Epithelial cell of proximal tubule (primary cell): ENCODE data around the gene PRRT3. TPM values are rescaled to one million over a fixed set of nuclear protein-coding genes. Genes with fewer than 3 reads are reported as not detected.

Experiments used
- DNase-seq: peaks from one replicate; pipeline ENCODE4 v3.0.0-alpha.2; 2011; ENCODE audit warnings: low read depth
- H3K4me3 ChIP-seq: 2 replicates; pipeline ENCODE4 v1.5.1; 2011; ENCODE audit warnings: low read depth, mild to moderate bottlenecking, low read length
- total RNA-seq: library from RNA; depleted of rRNA; stranded (reverse); fragments of >200 nt; gene quantifications from 2 replicates; pipeline ENCODE4 v1.2.3, GENCODE V29; 2015
- TF ChIP-seq, protein P1 (sequence below): conservative IDR thresholded peaks from 2 replicates; pipeline ENCODE4 v1.5.1; 2012; ENCODE audit warnings: low read depth, mild to moderate bottlenecking, low read length

PRRT3 gene
- total RNA-seq, 1 donor from 2014 or later: 1.3 TPM

DNA sequence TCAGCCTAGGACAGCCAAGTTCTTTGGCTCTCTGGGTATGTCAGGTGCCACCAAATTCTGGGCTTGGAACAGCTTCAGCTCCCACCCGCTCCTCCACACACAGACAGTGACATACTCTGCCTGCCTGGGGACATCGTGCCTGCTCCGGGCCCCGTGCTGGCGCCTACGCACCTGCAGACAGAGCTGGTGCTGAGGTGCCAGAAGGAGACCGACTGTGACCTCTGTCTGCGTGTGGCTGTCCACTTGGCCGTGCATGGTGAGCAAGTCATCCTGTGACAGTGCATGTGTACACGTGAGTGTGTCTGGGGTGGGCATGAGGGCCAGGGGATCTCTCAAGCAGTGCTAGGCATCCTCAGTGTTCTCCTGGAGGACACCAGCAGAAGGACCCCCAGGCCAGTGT is 34.4 kb downstream of the PRRT3 start:
- no peak for DNase-seq
- TF ChIP-seq, protein P1, sequence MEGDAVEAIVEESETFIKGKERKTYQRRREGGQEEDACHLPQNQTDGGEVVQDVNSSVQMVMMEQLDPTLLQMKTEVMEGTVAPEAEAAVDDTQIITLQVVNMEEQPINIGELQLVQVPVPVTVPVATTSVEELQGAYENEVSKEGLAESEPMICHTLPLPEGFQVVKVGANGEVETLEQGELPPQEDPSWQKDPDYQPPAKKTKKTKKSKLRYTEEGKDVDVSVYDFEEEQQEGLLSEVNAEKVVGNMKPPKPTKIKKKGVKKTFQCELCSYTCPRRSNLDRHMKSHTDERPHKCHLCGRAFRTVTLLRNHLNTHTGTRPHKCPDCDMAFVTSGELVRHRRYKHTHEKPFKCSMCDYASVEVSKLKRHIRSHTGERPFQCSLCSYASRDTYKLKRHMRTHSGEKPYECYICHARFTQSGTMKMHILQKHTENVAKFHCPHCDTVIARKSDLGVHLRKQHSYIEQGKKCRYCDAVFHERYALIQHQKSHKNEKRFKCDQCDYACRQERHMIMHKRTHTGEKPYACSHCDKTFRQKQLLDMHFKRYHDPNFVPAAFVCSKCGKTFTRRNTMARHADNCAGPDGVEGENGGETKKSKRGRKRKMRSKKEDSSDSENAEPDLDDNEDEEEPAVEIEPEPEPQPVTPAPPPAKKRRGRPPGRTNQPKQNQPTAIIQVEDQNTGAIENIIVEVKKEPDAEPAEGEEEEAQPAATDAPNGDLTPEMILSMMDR: no peak

DNA sequence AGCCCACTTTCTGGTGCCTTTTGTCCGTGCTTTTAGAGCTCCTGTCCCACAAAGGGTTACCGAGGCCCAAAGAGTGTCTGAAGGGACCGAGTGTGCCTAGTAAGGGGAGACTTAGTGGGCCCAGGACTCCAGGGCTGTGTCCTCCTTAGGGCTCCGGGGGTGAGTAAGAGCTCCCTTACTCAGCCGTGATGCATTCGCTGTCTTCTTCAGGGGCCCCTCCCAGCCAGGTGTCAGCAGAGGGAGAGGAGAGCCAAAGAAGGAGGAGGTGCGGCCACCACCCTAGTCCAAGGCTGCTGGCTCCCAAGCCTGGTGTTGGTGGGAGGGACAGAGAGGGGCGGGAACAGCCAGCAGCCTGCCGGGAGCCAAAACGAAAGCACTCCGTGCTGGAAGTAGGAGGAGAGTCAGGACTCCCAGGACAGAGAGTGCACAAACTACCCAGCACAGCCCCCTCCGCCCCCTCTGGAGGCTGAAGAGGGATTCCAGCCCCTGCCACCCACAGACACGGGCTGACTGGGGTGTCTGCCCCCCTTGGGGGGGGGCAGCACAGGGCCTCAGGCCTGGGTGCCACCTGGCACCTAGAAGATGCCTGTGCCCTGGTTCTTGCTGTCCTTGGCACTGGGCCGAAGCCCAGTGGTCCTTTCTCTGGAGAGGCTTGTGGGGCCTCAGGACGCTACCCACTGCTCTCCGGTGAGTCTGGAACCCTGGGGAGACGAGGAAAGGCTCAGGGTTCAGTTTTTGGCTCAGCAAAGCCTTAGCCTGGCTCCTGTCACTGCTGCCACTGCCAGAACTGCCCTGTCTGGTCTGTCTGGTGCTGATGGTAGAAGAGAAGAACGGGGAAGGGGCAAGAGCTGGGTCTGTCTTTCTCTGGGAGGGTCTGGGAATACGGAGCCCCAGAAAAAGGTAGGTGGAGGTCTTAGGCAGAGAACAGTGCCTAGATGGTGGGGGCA is 35.2 kb downstream of the PRRT3 start, which contains the start of gene IL17RC:
Gene IL17RC, plus strand, starts transcription at position 365 of the 947 bp plus-strand sequence. Its CDS starts 218 bp downstream, at position 583.
- peak within 1 kb of the TSS; percentile 64 for H3K4me3 ChIP-seq
- DNase-seq: no peak
- TF ChIP-seq, protein P1: no peak

More for the DNA sequence above, 34.4 kb downstream of the PRRT3 start:
- peak overlapping the region; percentile 59 for H3K4me3 ChIP-seq

DNA sequence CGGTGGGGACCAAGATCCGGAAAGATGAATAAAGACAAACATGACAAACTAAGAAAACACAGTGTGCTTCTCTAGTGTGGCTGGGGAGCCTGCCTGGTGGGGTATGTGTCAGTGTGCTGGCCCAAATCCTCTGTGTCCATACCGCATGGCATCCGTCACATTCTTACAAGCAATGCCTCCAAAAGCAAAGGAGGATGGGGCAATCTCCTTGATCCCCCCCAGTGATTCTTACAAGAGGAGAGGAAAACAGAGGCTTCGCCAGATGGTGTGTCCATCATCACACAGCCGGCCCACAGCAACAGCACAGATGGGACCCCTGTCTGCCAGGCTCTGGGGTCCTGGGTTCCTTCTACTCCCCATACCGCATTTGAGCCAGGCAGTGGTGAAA is 35.9 kb downstream of the PRRT3 start:
- DNase-seq: no peak
- TF ChIP-seq, protein P1: no peak
- peak overlapping the region; percentile 59 for H3K4me3 ChIP-seq

DNA sequence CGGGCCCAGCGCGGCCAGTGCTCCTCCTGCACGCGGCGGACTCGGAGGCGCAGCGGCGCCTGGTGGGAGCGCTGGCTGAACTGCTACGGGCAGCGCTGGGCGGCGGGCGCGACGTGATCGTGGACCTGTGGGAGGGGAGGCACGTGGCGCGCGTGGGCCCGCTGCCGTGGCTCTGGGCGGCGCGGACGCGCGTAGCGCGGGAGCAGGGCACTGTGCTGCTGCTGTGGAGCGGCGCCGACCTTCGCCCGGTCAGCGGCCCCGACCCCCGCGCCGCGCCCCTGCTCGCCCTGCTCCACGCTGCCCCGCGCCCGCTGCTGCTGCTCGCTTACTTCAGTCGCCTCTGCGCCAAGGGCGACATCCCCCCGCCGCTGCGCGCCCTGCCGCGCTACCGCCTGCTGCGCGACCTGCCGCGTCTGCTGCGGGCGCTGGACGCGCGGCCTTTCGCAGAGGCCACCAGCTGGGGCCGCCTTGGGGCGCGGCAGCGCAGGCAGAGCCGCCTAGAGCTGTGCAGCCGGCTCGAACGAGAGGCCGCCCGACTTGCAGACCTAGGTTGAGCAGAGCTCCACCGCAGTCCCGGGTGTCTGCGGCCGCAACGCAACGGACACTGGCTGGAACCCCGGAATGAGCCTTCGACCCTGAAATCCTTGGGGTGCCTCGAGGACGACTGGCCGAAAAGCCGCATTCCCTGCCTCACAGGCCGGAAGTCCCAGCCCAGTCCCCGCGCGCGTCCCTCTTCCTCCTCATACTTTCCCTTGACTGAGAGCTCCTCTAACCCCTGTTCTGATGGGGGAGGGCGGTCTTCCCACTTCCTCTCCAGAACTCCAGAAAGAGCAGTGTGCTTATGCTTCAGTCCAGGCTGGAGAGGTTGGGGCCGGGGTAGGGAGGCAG is 36.7 kb downstream of the PRRT3 start:
- TF ChIP-seq, protein P1: peak; percentile 43
- peak overlapping the region; percentile 64 for H3K4me3 ChIP-seq
- no peak for DNase-seq

DNA sequence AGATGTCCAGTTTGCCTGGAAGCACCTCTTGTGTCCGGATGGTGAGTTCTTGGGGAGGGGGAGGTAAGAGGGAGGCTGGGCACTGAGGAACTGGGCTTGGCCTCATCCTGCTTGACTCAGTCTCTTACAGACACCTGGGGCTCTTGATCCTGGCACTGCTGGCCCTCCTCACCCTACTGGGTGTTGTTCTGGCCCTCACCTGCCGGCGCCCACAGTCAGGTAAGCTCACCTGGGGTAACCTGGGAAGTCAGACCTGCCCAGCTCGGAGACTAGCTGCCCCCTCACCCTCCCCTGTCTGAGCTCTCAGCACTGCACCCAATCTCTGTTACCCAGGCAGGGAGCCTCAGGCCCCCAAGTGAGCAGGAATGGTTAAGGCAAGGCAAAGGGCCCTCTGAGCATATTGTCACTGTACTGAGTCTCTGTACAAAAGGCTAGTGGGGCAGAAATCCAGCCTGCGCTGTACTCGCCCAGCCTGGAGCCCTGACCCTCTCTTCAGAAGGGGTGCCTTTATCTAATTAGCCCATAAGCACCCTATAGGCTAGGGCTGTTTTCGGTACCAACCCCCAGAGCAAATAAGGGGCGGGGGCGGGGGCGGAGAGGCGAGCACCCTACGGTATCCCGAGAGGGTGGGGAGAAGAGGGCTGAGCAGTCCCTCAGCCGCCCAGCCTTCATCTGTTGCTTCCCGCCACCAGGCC is 37.5 kb downstream of the PRRT3 start:
- TF ChIP-seq, protein P1: no peak
- DNase-seq: no peak
- H3K4me3 ChIP-seq: peak overlapping the region; percentile 64

DNA sequence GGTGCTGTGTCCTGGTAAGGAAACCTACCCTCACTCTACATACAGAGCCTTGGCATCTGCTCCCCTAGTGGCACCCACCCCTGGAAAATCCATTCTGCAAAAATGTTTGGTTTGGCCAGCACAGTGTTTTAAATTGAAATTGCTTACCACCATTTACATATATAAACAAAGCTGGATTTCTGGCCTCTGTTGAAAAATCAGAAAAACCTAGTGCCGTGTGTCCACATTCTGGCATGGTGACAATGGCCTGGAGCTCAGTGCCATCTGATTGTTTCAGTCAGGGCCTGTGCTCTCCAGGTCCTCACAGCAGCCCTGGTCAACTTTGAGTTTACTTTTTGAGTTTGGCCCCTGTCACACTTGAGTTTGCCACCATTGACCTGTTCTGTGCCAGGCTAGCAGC is 38.2 kb downstream of the PRRT3 start:
- DNase-seq: no peak
- TF ChIP-seq, protein P1: no peak
- H3K4me3 ChIP-seq: no peak overlapping the region
